NT2/D1 (cell line): Measurements from ENCODE around the gene NR3C1.

ENCODE experiments used
- DNase-seq: peaks from one replicate; pipeline ENCODE4 v3.0.0-alpha.2; 2011; ENCODE audit warnings: low read depth, low spot score
- H3K27me3 ChIP-seq: 2 replicates; pipeline ENCODE4 v1.6.0; 2011; ENCODE audit warnings: mild to moderate bottlenecking; ENCODE audit not compliant: insufficient read length, insufficient read depth
- H3K36me3 ChIP-seq: 2 replicates; pipeline ENCODE4 v1.6.1; 2011; ENCODE audit warnings: mild to moderate bottlenecking, low read length, mixed read lengths; ENCODE audit not compliant: insufficient read depth, insufficient read length
- H3K4me1 ChIP-seq: 2 replicates; pipeline ENCODE4 v1.5.1; 2011; ENCODE audit not compliant: insufficient read depth, insufficient read length
- H3K4me3 ChIP-seq: 2 replicates; pipeline ENCODE4 v1.5.1; 2011; ENCODE audit warnings: low read depth; ENCODE audit not compliant: insufficient read length
- H3K9ac ChIP-seq: 2 replicates; pipeline ENCODE4 v1.6.0; 2011; ENCODE audit warnings: low read depth; ENCODE audit not compliant: insufficient read length
- H3K9me3 ChIP-seq: 2 replicates; pipeline ENCODE4 v1.5.1; 2011; ENCODE audit warnings: mild to moderate bottlenecking, low read length; ENCODE audit not compliant: insufficient read depth
- SUZ12 ChIP-seq: IDR thresholded peaks from 2 replicates; pipeline ENCODE4 v1.6.1; 2011; ENCODE audit not compliant: insufficient read length, insufficient read depth; ENCODE audit errors: extremely low read depth
- YY1 ChIP-seq: IDR thresholded peaks from 2 replicates; pipeline ENCODE4 v1.6.1; 2011; ENCODE audit not compliant: insufficient read length, insufficient read depth
- ZNF274 ChIP-seq: IDR thresholded peaks from 2 replicates; pipeline ENCODE4 v1.6.1; 2011; ENCODE audit warnings: mild to moderate bottlenecking, low read depth, low read length

The NR3C1 gene

DNA sequence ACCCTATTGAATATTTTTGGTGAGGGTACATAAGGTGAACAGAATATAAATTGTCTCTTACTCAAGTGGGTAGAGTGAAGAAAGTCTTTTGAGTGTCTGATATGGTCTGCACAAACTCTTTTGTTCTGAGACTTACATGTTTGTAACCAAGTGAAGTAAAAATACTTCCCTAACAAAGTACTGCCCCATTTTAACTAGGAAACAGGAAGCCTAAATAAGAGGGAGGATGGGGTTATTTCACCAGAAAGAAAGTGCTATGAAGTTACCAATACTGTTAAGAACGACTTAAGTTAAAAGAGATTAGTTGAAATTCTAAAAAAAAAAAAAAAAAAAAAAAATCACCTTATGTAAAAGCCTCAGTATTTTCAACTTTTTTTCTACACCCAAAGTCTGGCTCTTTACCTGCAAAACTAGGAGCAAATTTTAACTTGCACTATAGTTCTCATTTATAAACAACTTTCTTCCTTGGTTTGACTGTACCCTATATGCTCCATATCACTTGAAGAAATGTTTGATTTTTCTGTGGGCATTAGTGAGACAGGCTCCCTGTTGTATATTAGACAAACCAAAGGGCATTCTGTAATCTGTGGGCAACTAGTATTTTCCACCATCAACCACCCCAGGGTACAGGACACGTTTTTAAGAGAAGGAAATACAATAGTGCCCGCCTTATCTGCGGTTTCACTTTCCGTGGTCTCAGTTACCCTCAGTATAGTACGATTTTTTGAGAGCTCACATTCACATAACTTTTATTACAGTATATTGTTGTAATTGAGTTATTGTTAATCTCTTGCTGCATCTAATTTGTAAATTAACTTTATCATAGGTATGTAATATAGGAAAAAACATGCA, 127.7 kb downstream of the NR3C1 start:
- no peaks in the 10 kb centered on the region for H3K27me3 ChIP-seq
- no peaks in the 10 kb centered on the region for H3K9me3 ChIP-seq
- H3K36me3 ChIP-seq: no peaks in the 10 kb centered on the region
- H3K9ac ChIP-seq: no peak overlapping the region
- H3K4me1 ChIP-seq: no peaks in the 10 kb centered on the region
- TF ChIP-seq ZNF274: no peak
- TF ChIP-seq SUZ12: no peak
- no peak for TF ChIP-seq YY1
- DNase-seq: no peak
- no peak overlapping the region for H3K4me3 ChIP-seq

DNA sequence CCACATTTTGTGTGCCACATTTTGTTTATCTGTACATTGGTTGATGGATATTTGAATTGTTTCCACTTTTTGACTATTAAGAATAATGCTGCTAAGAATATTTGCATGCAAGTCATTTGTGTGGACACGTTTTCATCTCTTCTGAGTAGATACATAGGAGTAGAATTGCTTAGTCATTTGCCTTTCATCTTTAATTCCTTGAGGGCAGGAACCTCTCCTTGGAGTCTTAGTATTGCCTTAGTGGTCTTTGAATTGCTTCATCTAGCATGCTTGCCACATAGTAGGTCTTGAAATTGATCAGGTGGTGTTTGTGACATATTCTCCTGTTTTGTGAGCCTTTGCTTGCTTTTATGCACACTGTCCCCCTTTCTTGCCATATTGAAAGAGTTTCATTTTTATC, 128.5 kb downstream of the NR3C1 start:
- Histone ChIP-seq H3K9ac (no peak overlapping the region), H3K9me3 (peaks cover under 1% of the 10 kb centered on the region; the same call in 1 of the 2 replicates), H3K4me1 (no peaks in the 10 kb centered on the region), H3K36me3 (no peaks in the 10 kb centered on the region), H3K4me3 (no peak overlapping the region), H3K27me3 (no peaks in the 10 kb centered on the region)
- DNase-seq: no peak
- TF ChIP-seq ZNF274: no peak
- no peak for TF ChIP-seq SUZ12
- TF ChIP-seq YY1: no peak

DNA sequence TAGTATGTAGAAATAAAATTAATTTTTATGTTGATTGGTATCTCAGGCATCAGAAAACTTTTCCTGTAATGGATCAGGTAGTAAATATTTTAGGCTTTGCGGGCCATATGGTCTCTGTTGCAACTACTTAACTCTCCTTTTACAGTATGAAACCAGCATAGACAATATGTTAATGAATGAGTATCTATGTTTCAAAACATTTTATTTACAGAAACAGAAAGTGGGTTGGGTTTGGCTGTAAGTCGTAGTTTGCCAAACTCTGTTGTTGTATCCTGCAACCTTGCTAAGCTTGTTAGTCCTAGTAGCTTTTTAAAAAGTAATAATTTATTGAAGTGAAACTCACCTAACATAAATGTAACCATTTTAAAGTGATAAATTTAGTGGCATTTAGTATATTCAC, 132.1 kb downstream of the NR3C1 start:
- H3K4me3 ChIP-seq: no peak overlapping the region
- H3K9me3 ChIP-seq: peaks cover 6% of the 10 kb centered on the region; the same call in 1 of the 2 replicates
- H3K27me3 ChIP-seq: no peaks in the 10 kb centered on the region
- no peak overlapping the region for H3K9ac ChIP-seq
- no peaks in the 10 kb centered on the region for H3K36me3 ChIP-seq
- TF ChIP-seq ZNF274: no peak
- no peak for TF ChIP-seq SUZ12
- no peak for TF ChIP-seq YY1
- H3K4me1 ChIP-seq: no peaks in the 10 kb centered on the region
- no peak for DNase-seq

DNA sequence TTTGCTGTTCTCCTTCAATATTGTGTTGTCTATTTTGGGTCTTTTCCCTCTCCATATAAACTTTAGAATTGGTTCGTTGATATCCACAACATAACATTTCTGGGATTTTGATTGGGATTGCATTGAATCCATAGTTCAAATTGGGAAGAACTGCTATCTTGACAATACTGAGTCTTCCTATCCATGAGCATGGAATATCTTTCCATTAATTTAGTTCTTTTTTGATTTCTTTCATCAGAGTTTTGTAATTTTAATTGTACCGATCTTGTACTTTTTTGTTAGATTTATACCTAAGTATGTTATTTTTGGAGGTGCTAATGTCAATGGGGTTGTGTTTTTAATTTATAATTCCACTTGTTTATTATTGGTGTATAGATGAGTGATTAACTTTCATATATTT, 135.1 kb downstream of the NR3C1 start:
- H3K9me3 ChIP-seq: peaks cover 6% of the 10 kb centered on the region; the same call in 1 of the 2 replicates
- no peak overlapping the region for H3K4me3 ChIP-seq
- H3K9ac ChIP-seq: no peak overlapping the region
- no peaks in the 10 kb centered on the region for H3K4me1 ChIP-seq
- no peak for TF ChIP-seq SUZ12
- no peak for TF ChIP-seq ZNF274
- no peak for TF ChIP-seq YY1
- no peak for DNase-seq
- H3K27me3 ChIP-seq: no peaks in the 10 kb centered on the region
- H3K36me3 ChIP-seq: no peaks in the 10 kb centered on the region

DNA sequence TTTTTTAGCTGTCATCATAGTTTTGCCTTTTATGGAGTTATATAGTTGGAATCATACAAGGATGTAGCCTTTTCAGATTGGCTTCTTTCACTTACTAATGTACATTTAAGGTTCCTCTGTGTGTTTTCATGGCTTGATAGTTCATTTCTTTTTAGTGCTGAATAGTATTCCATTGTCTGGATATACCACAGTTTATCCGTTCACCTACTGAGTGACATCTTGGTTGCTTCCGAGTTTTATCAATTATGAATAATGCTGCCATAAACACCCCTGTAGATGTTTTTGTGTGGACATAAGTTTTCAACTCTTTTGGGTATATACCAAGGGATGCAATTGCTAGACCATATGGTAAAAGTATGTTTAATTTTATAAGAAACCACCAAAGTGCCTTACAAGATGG, 136.3 kb downstream of the NR3C1 start:
- no peak for TF ChIP-seq YY1
- H3K9me3 ChIP-seq: peaks cover 6% of the 10 kb centered on the region; the same call in 1 of the 2 replicates
- no peaks in the 10 kb centered on the region for H3K36me3 ChIP-seq
- no peaks in the 10 kb centered on the region for H3K4me1 ChIP-seq
- no peak for DNase-seq
- H3K4me3 ChIP-seq: no peak overlapping the region
- H3K27me3 ChIP-seq: no peaks in the 10 kb centered on the region
- H3K9ac ChIP-seq: no peak overlapping the region

DNA sequence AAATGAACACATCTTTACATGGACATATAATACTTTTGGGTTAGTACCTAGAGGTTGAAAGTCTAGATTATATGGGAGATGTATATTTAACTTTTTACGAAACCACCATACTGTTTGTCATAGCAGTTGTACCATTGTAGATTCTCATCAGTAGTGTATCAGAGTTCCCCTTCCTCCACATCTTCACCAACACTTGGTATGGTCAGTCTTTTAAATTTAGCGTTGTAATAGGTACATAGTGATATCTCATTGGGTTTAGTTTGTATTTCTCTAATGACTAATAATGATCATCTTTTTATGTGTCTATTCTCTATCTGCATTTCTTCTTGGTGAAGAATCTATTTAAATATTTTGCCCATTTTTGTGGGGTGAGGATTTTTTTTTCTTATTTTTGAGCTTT, 137.5 kb downstream of the NR3C1 start:
- Histone ChIP-seq H3K4me1 (no peaks in the 10 kb centered on the region), H3K4me3 (no peak overlapping the region), H3K36me3 (no peaks in the 10 kb centered on the region), H3K27me3 (no peaks in the 10 kb centered on the region), H3K9ac (no peak overlapping the region), H3K9me3 (peaks cover 6% of the 10 kb centered on the region; the same call in 1 of the 2 replicates)
- no peak for TF ChIP-seq SUZ12
- no peak for TF ChIP-seq YY1
- TF ChIP-seq ZNF274: no peak
- DNase-seq: no peak

DNA sequence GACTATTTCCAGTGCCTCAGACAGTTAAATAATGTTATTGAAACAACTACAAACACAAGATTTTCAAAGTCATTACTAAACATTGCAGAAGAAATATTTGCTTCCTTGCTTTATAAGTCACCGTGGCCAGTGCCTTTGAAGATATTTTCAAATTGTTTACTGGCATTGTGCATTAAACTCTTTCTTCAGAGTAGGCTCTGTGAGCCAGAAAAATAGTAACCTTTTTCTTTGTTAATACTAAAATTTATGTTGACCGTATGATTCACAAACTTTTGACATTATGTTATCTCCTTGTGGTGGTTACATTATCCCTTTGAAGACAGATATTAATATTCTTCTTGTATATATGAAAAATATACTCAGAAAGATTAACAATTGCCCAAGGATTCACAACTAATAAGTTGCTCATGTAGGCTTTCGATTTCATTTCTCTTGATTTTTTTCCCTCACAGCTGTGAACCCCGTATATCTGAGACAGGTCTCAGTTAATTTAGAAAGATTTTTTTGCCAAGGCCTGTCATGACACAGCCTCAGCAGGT, 140.1 kb downstream of the NR3C1 start:
- TF ChIP-seq ZNF274: no peak
- TF ChIP-seq SUZ12: no peak
- TF ChIP-seq YY1: no peak
- no peak overlapping the region for H3K4me3 ChIP-seq
- no peak for DNase-seq
- H3K27me3 ChIP-seq: no peaks in the 10 kb centered on the region
- H3K36me3 ChIP-seq: no peaks in the 10 kb centered on the region
- no peak overlapping the region for H3K9ac ChIP-seq
- H3K9me3 ChIP-seq: no peaks in the 10 kb centered on the region
- no peaks in the 10 kb centered on the region for H3K4me1 ChIP-seq
